ENCODE results near the gene BCAN. TPM values are rescaled to one million over a fixed set of nuclear protein-coding genes. Genes with fewer than 3 reads are reported as not detected.

BCAN gene
- total RNA-seq, 3 donors from 2014 or later (not counting 1 experiment from before 2014, with no cell fraction given): 0.18 to 0.25 (median 0.19) TPM

- WGBS (ENCODE audit: insufficient coverage): 86% methylated on average over 11 of the region's 12 CpGs
- intact Hi-C loops (cut with micrococcal nuclease): loop anchor here (2.0 kb wide), 1 partner anchor 13 kb away; no protein-coding TSS in a partner anchor
- H3K4me3 Mint-ChIP-seq: no peak overlapping the region
These were observed 52.2 kb downstream of the BCAN start for GRCh38 chr1:156693848-156694689.

GRCh38 chr1:156694690-156694962 is 52.7 kb downstream of the BCAN start:
- no peaks in the 10 kb centered on the region for H3K36me3 Mint-ChIP-seq
- no peaks in the 10 kb centered on the region for H3K36me3 ChIP-seq (ENCODE audit: control insufficient read depth, insufficient read depth, low read length)
- peaks cover 41% of the 10 kb centered on the region for H3K27me3 ChIP-seq (ENCODE audit: control insufficient read depth, insufficient read depth, low read length)
- TF ChIP-seq CTCF (IDR thresholded peaks at IDR 0.05): no peak
- H3K27ac ChIP-seq (ENCODE audit: low read length): no peak overlapping the region
- no peaks in the 10 kb centered on the region for H3K9me3 ChIP-seq (ENCODE audit: control insufficient read depth, insufficient read depth, low read length)
- H3K4me1 Mint-ChIP-seq: peaks cover 2 to 17% of the 10 kb centered on the region in 2 donors
- H3K4me3 Mint-ChIP-seq: no peak overlapping the region
- H3K4me1 ChIP-seq (ENCODE audit: control insufficient read depth, insufficient read depth, low read length): peaks cover 3% of the 10 kb centered on the region
- peaks cover 41 to 47% of the 10 kb centered on the region in 2 donors for H3K27me3 Mint-ChIP-seq (ENCODE audit: low read depth in 2 of 2)
- ATAC-seq (no peak), DNase-seq (no peak)
- H3K27ac Mint-ChIP-seq: no peak overlapping the region
- WGBS (ENCODE audit: insufficient coverage): 93% methylated on average over 5 of the region's 5 CpGs
- no peaks in the 10 kb centered on the region for H3K9me3 Mint-ChIP-seq
- H3K4me3 ChIP-seq (ENCODE audit: low read length): no peak overlapping the region
- intact Hi-C loops (cut with micrococcal nuclease): no loop called here

More at GRCh38 chr1:156693848-156694689, 52.2 kb downstream of the BCAN start:
- Histone ChIP-seq H3K27ac (ENCODE audit: low read length) (no peak overlapping the region), H3K36me3 (ENCODE audit: control insufficient read depth, insufficient read depth, low read length) (no peaks in the 10 kb centered on the region), H3K4me1 (ENCODE audit: control insufficient read depth, insufficient read depth, low read length) (peaks cover 7% of the 10 kb centered on the region), H3K4me3 (ENCODE audit: low read length) (no peak overlapping the region), H3K27me3 (ENCODE audit: control insufficient read depth, insufficient read depth, low read length) (peaks cover 43% of the 10 kb centered on the region), H3K9me3 (ENCODE audit: control insufficient read depth, insufficient read depth, low read length) (no peaks in the 10 kb centered on the region)
- H3K27ac Mint-ChIP-seq: no peak overlapping the region
- no peak for ATAC-seq
- DNase-seq: no peak
- H3K36me3 Mint-ChIP-seq: no peaks in the 10 kb centered on the region
- H3K27me3 Mint-ChIP-seq (ENCODE audit: low read depth in 2 of 2): peaks cover 47 to 48% of the 10 kb centered on the region in 2 donors
- no peaks in the 10 kb centered on the region for H3K9me3 Mint-ChIP-seq
- TF ChIP-seq CTCF (IDR thresholded peaks at IDR 0.05): no peak
- peaks cover 7 to 21% of the 10 kb centered on the region in 2 donors for H3K4me1 Mint-ChIP-seq

- H3K9me3 Mint-ChIP-seq: no peaks in the 10 kb centered on the region
- Histone ChIP-seq H3K36me3 (ENCODE audit: control insufficient read depth, insufficient read depth, low read length) (no peaks in the 10 kb centered on the region), H3K9me3 (ENCODE audit: control insufficient read depth, insufficient read depth, low read length) (no peaks in the 10 kb centered on the region), H3K27me3 (ENCODE audit: control insufficient read depth, insufficient read depth, low read length) (peaks cover 31% of the 10 kb centered on the region), H3K4me1 (ENCODE audit: control insufficient read depth, insufficient read depth, low read length) (no peaks in the 10 kb centered on the region), H3K27ac (ENCODE audit: low read length) (no peak overlapping the region), H3K4me3 (ENCODE audit: low read length) (no peak overlapping the region)
- TF ChIP-seq CTCF (IDR thresholded peaks at IDR 0.05): no peak
- intact Hi-C loops (cut with micrococcal nuclease): no loop called here
- no peak for ATAC-seq
- DNase-seq: no peak
- H3K27me3 Mint-ChIP-seq (ENCODE audit: low read depth in 2 of 2): peaks cover 35 to 38% of the 10 kb centered on the region in 2 donors
- peaks cover 0 to 15% of the 10 kb centered on the region in 2 donors for H3K4me1 Mint-ChIP-seq
- H3K4me3 Mint-ChIP-seq: no peak overlapping the region
- WGBS (ENCODE audit: insufficient coverage): 95% methylated on average over 8 of the region's 8 CpGs
- H3K36me3 Mint-ChIP-seq: no peaks in the 10 kb centered on the region
- no peak overlapping the region for H3K27ac Mint-ChIP-seq
These were observed 54.8 kb downstream of the BCAN start for GRCh38 chr1:156696755-156697154.

Data from natural killer cell (primary cell).